ENCODE data around the gene MAN1B1. TPM values are rescaled to one million over a fixed set of nuclear protein-coding genes. Genes with fewer than 3 reads are reported as not detected.

The MAN1B1 gene
- total RNA-seq, 1 experiment from 2014 or later, result 50.9 TPM

GRCh38 chr9:137064027-137064879, 22.5 kb upstream of the MAN1B1 start:
- Histone ChIP-seq H3K9me2 (ENCODE audit: insufficient read depth) (no peaks in the 10 kb centered on the region), H3K4me2 (ENCODE audit: low read length) (0 out of 2 replicates have a peak overlapping the region, but pooled peaks have one; percentile 14), H2AFZ (ENCODE audit: low read depth, low read length, poor library complexity, severe bottlenecking) (no peak overlapping the region), H3K36me3 (ENCODE audit: control insufficient read depth in 1 of 2, insufficient read depth in 2 of 2, low read length in 2 of 2) (peaks cover 2 to 8% of the 10 kb centered on the region in 2 experiments; a peak in 1 of 4 replicates), H3K27me3 (ENCODE audit: insufficient read depth, low read length) (no peaks in the 10 kb centered on the region), H4K20me1 (ENCODE audit: insufficient read depth) (no peaks in the 10 kb centered on the region; the same call in 1 of the 2 replicates), H3K27ac (ENCODE audit: low read depth, low read length) (peak overlapping the region; percentile 30; the same call in 1 of the 2 replicates), H3K4me3 (replicated peaks in 1 of 2; ENCODE audit: low read depth in 1 of 2, low read length in 2 of 2) (no peak overlapping the region), H3K9ac (ENCODE audit: low read length) (no peak overlapping the region), H3K4me1 (ENCODE audit: control insufficient read depth in 1 of 2, insufficient read depth in 2 of 2, low read length in 2 of 2) (peaks cover 13 to 30% of the 10 kb centered on the region in 2 experiments), H3K79me2 (ENCODE audit: insufficient read depth, low read length) (peaks cover 38% of the 10 kb centered on the region), H3K9me3 (ENCODE audit: control insufficient read depth in 1 of 2, insufficient read depth in 1 of 2, low read depth in 1 of 2, low read length in 2 of 2) (no peaks in the 10 kb centered on the region)
- ChIA-PET CTCF (interaction anchor here (0.6 to 1.9 kb wide), 11 partner anchors 9 to 172 kb away, joined by 3 to 16 read pairs (median 5); partner anchors contain the start of genes ENTPD2, MAN1B1, NPDC1 and UAP1L1), POLR2A (interaction anchor here (1.0 kb wide), 1 partner anchor 8 kb away, joined by 4 read pairs; no protein-coding TSS in a partner anchor), RAD21 (ENCODE audit: low non-redundant PET in 1 of 2, low total read pairs in 2 of 2, uncharacterized antibody in 2 of 2, unreplicated experiment in 2 of 2) (no interaction called here)
- ATAC-seq, result peak; percentile 49
- no peak for DNase-seq (ENCODE audit: low read depth, low spot score)
- TF ChIP-seq FOSL1 (IDR thresholded peaks at IDR 0.05; ENCODE audit: low read depth) (no peak), CTCF (IDR thresholded peaks at IDR 0.05 in 2 of 3, conservative IDR thresholded peaks at IDR 0.05 in 1 of 3; ENCODE audit: borderline replicate concordance in 1 of 3, insufficient read depth in 1 of 3, low read depth in 2 of 3, low read length in 2 of 3) (peak in 2 of 3 experiments; percentile 89 to 96; a peak in 4 of 6 replicates), POLR2AphosphoS5 (IDR thresholded peaks at IDR 0.05; ENCODE audit: low read depth, low read length) (peak; percentile 38; the same call in 1 of the 2 replicates)
- intact Hi-C loops (cut with micrococcal nuclease), result loop anchor here (1.0 kb wide), 1 partner anchor 14 kb away; no protein-coding TSS in a partner anchor
- BruUV-seq (replicated peaks), result no TSS peak

- no peak overlapping the region for H2AFZ ChIP-seq (ENCODE audit: low read depth, low read length, poor library complexity, severe bottlenecking)
- ChIA-PET POLR2A (no interaction called here), RAD21 (ENCODE audit: low non-redundant PET in 1 of 2, low total read pairs in 2 of 2, uncharacterized antibody in 2 of 2, unreplicated experiment in 2 of 2) (no interaction called here), CTCF (interaction anchor here (1.9 kb wide), 1 partner anchor 12 kb away, joined by 5 read pairs; no protein-coding TSS in a partner anchor)
- DNase-seq (ENCODE audit: low read depth, low spot score), result no peak
- no peak overlapping the region for H3K4me3 ChIP-seq (replicated peaks in 1 of 2; ENCODE audit: low read depth in 1 of 2, low read length in 2 of 2)
- no peak overlapping the region for H3K4me2 ChIP-seq (ENCODE audit: low read length)
- H4K20me1 ChIP-seq (ENCODE audit: insufficient read depth), result no peaks in the 10 kb centered on the region; the same call in 1 of the 2 replicates
- peaks cover 2 to 8% of the 10 kb centered on the region in 2 experiments; a peak in 1 of 4 replicates for H3K36me3 ChIP-seq (ENCODE audit: control insufficient read depth in 1 of 2, insufficient read depth in 2 of 2, low read length in 2 of 2)
- no peaks in the 10 kb centered on the region for H3K9me2 ChIP-seq (ENCODE audit: insufficient read depth)
- H3K27me3 ChIP-seq (ENCODE audit: insufficient read depth, low read length), result no peaks in the 10 kb centered on the region
- peaks cover 43% of the 10 kb centered on the region for H3K79me2 ChIP-seq (ENCODE audit: insufficient read depth, low read length)
- H3K9ac ChIP-seq (ENCODE audit: low read length), result no peak overlapping the region
- H3K9me3 ChIP-seq (ENCODE audit: control insufficient read depth in 1 of 2, insufficient read depth in 1 of 2, low read depth in 1 of 2, low read length in 2 of 2), result no peaks in the 10 kb centered on the region
- H3K4me1 ChIP-seq (ENCODE audit: control insufficient read depth in 1 of 2, insufficient read depth in 2 of 2, low read length in 2 of 2), result peaks cover 13 to 30% of the 10 kb centered on the region in 2 experiments
- no peak overlapping the region for H3K27ac ChIP-seq (ENCODE audit: low read depth, low read length)
- no TSS peak for BruUV-seq (replicated peaks)
- ATAC-seq, result no peak
- intact Hi-C loops (cut with micrococcal nuclease), result loop anchor here (1.0 kb wide), 1 partner anchor 15 kb away; no protein-coding TSS in a partner anchor
- TF ChIP-seq ATF3 (IDR thresholded peaks at IDR 0.05) (no peak), CBX3 (IDR thresholded peaks at IDR 0.05; ENCODE audit: low read depth) (no peak), ZFX (IDR thresholded peaks at IDR 0.05) (no peak), REST (IDR thresholded peaks at IDR 0.05; ENCODE audit: low read depth) (no peak), JUND (IDR thresholded peaks at IDR 0.05) (no peak), POLR2A (IDR thresholded peaks at IDR 0.05; ENCODE audit: borderline replicate concordance, extremely low read depth, insufficient read depth, insufficient read length) (no peak), EZH2 (IDR thresholded peaks at IDR 0.05) (no peak), MAX (IDR thresholded peaks at IDR 0.05) (no peak), ELF1 (IDR thresholded peaks at IDR 0.05; ENCODE audit: borderline replicate concordance, low read depth) (no peak), EGR1 (IDR thresholded peaks at IDR 0.05; ENCODE audit: low read depth) (no peak), FOSL1 (IDR thresholded peaks at IDR 0.05; ENCODE audit: low read depth) (no peak)
These were observed 22.0 kb upstream of the MAN1B1 start for GRCh38 chr9:137064880-137065164.

Data from HCT116 (cell line).